HEK293 (cell line): ENCODE measurements around the gene LCNL1.

ENCODE experiments used
- CTCF ChIP-seq: fragments of 450-650 bp; formaldehyde crosslinking; IDR thresholded peaks from 2 replicates; pipeline ENCODE4 v1.5.1; 2016; ENCODE audit warnings: missing biosample characterization, missing genetic modification characterization
- SP2 ChIP-seq: fragments of 450-650 bp; formaldehyde crosslinking; IDR thresholded peaks from 2 replicates; pipeline ENCODE4 v1.5.1; 2016; ENCODE audit warnings: missing biosample characterization, missing genetic modification characterization
- TCF7L2 ChIP-seq: IDR thresholded peaks from 2 replicates; pipeline ENCODE4 v1.6.1; 2011; ENCODE audit warnings: low read depth, mild to moderate bottlenecking, inconsistent platforms, low read length, moderate library complexity, borderline replicate concordance
- ZFP69B ChIP-seq: fragments of 450-650 bp; formaldehyde crosslinking; IDR thresholded peaks from 2 replicates; pipeline ENCODE4 v1.5.1; 2016; ENCODE audit warnings: missing biosample characterization, missing genetic modification characterization
- ZNF138 ChIP-seq: fragments of 450-650 bp; formaldehyde crosslinking; IDR thresholded peaks from 2 replicates; pipeline ENCODE4 v1.5.1; 2016; ENCODE audit warnings: missing biosample characterization, missing genetic modification characterization, borderline replicate concordance
- ZNF311 ChIP-seq: fragments of 450-650 bp; formaldehyde crosslinking; IDR thresholded peaks from 2 replicates; pipeline ENCODE4 v1.5.1; 2017; ENCODE audit warnings: missing biosample characterization, missing genetic modification characterization, borderline replicate concordance

- no peak for TF ChIP-seq ZFP69B
- no peak for TF ChIP-seq CTCF (tag by site-specific recombination)
- TF ChIP-seq ZNF311, result no peak
- no peak for TF ChIP-seq SP2 (tag by site-specific recombination)
- no peak for TF ChIP-seq TCF7L2
- TF ChIP-seq ZNF138 (tag by site-specific recombination), result no peak
Measured at GRCh38 chr9:136994180-136994887, 11.5 kb downstream of the LCNL1 start.
